ENCODE data around the gene TMPRSS6. TPM values are rescaled to one million over a fixed set of nuclear protein-coding genes. Genes with fewer than 3 reads are reported as not detected.

TMPRSS6 gene
- total RNA-seq, 1 donor, result not detected

DNA sequence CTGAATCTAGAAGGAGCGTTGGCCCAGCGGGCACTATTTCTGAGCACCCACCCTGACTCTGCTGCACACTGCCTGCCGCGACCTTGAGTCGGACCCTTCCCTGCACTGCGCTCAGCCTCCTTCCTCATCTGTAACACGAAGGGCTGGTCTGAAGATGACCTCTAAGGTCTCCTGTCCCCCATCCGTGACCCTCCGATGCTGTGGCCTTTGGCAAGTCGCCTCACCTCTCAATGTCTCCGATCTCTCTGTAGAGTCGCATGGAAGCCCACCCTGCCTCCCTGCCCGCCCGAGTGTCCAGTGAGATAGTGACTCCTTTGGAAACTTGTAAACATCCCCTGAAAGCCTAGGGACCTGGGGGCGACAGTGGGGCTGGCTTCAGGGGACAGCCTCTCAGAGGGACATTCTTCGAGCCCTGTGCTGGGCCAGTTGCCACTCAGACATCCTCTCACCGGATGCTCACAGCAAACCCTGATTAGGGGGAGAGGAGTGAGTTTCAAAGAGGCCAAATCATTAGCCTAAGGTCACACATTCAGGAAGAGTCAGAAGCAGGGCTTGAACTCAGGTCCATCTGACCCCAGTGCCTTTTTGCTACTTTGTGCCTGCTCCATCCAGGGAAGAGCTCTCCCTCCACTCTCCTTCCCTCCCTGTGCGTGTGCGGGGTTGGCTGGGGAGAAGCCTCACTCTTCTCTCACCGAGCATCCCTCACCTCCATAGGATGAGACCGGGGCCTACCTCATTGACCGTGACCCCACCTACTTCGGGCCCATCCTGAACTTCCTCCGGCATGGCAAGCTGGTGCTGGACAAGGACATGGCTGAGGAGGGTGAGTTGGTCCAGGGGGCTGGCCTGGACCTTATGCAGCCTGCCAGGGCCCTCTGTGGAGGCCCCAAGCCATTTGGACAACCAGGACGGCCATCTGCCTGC, 56.9 kb downstream of the TMPRSS6 start:
- Histone ChIP-seq H3K36me3 (ENCODE audit: insufficient read depth, low read length) (peaks cover 20% of the 10 kb centered on the region), H3K9me3 (ENCODE audit: low read depth, low read length) (no peaks in the 10 kb centered on the region), H3K4me3 (ENCODE audit: insufficient read depth, low read length) (peak overlapping the region; percentile 88), H3K27me3 (ENCODE audit: insufficient read depth, low read length) (no peaks in the 10 kb centered on the region), H2AFZ (ENCODE audit: low read length) (peak overlapping the region; percentile 89), H3K4me1 (ENCODE audit: insufficient read depth, low read length) (peaks cover 6% of the 10 kb centered on the region), H4K20me1 (ENCODE audit: insufficient read depth, low read length) (no peaks in the 10 kb centered on the region), H3K27ac (ENCODE audit: low read depth, low read length) (no peak overlapping the region), H3K79me2 (ENCODE audit: insufficient read depth, low read length) (peaks cover 9% of the 10 kb centered on the region), H3K4me2 (ENCODE audit: insufficient read depth, low read length) (peak overlapping the region; percentile 87)
- TF ChIP-seq, protein P1, sequence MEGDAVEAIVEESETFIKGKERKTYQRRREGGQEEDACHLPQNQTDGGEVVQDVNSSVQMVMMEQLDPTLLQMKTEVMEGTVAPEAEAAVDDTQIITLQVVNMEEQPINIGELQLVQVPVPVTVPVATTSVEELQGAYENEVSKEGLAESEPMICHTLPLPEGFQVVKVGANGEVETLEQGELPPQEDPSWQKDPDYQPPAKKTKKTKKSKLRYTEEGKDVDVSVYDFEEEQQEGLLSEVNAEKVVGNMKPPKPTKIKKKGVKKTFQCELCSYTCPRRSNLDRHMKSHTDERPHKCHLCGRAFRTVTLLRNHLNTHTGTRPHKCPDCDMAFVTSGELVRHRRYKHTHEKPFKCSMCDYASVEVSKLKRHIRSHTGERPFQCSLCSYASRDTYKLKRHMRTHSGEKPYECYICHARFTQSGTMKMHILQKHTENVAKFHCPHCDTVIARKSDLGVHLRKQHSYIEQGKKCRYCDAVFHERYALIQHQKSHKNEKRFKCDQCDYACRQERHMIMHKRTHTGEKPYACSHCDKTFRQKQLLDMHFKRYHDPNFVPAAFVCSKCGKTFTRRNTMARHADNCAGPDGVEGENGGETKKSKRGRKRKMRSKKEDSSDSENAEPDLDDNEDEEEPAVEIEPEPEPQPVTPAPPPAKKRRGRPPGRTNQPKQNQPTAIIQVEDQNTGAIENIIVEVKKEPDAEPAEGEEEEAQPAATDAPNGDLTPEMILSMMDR (IDR thresholded peaks at IDR 0.05; ENCODE audit: extremely low read depth, low read depth, low read length), result no peak
- DNase-seq (ENCODE audit: insufficient read length, low spot score, missing footprints), result peak; percentile 90

DNA sequence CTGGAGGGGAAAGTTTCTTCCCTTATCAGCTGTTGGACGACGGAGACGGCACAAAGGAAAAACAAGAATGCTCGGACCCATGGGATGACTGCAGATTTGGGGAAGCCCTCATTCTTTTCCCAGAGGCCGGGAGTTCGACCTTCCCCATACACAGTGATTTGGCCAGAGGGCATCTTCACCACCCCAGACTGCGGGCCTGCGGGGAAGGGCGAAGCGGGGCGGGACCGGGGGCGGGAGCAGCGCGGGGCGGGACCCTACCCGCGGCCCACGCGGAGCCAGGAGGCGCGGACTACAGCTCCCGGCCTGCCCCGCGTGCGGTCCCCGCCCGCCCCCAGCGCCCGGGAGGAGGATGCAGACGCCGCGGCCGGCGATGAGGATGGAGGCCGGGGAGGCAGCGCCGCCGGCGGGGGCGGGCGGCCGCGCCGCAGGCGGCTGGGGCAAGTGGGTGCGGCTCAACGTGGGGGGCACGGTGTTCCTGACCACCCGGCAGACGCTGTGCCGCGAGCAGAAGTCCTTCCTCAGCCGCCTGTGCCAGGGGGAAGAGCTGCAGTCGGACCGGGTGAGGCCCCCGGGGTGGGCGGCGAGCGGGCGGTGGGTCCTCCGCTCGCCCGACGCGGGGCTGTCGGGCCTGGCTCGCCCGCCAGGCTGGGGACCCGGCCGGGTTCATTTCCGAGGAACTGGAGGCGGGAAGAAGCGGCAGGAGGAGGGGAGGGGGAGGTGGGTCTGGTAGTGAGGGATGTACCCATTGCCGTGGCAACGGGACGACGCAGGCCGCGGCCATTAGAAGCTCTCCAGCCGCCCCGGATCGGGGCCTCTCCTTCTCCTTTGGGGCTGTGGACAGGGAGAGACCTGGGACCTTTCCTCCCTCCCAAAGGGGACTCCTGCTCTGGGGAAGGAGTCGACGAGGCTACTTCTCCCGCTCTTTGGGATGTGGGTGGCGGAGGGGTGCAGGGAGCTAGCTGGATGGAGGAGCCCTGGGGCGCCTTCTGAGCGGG, 57.8 kb downstream of the TMPRSS6 start, which contains the start of gene KCTD17:
Gene KCTD17, plus strand, starts transcription at position 352 of the 995 bp plus-strand sequence. Its CDS starts 19 bp downstream, at position 371.
- Histone ChIP-seq H3K4me1 (ENCODE audit: insufficient read depth, low read length) (peaks cover 6% of the 10 kb centered on the region), H4K20me1 (ENCODE audit: insufficient read depth, low read length) (no peaks in the 10 kb centered on the region), H3K27me3 (ENCODE audit: insufficient read depth, low read length) (no peaks in the 10 kb centered on the region), H3K79me2 (ENCODE audit: insufficient read depth, low read length) (peaks cover 9% of the 10 kb centered on the region), H3K4me3 (ENCODE audit: insufficient read depth, low read length) (peak within 1 kb of the TSS; percentile 88), H3K4me2 (ENCODE audit: insufficient read depth, low read length) (peak within 1 kb of the TSS; percentile 87), H3K9me3 (ENCODE audit: low read depth, low read length) (no peaks in the 10 kb centered on the region), H3K27ac (ENCODE audit: low read depth, low read length) (no peak within 1 kb of the TSS), H2AFZ (ENCODE audit: low read length) (peak within 1 kb of the TSS; percentile 89), H3K36me3 (ENCODE audit: insufficient read depth, low read length) (peaks cover 20% of the 10 kb centered on the region)
- peak; percentile 100 for DNase-seq (ENCODE audit: insufficient read length, low spot score, missing footprints)
- TF ChIP-seq, protein P1 (IDR thresholded peaks at IDR 0.05; ENCODE audit: extremely low read depth, low read depth, low read length), result no peak

GRCh38 chr22:37050913-37051312, 58.6 kb downstream of the TMPRSS6 start:
- H2AFZ ChIP-seq (ENCODE audit: low read length), result no peak overlapping the region
- H3K4me1 ChIP-seq (ENCODE audit: insufficient read depth, low read length), result peaks cover 11% of the 10 kb centered on the region
- H3K36me3 ChIP-seq (ENCODE audit: insufficient read depth, low read length), result peaks cover 20% of the 10 kb centered on the region
- no peaks in the 10 kb centered on the region for H3K9me3 ChIP-seq (ENCODE audit: low read depth, low read length)
- peak overlapping the region; percentile 87 for H3K4me2 ChIP-seq (ENCODE audit: insufficient read depth, low read length)
- no peak overlapping the region for H3K27ac ChIP-seq (ENCODE audit: low read depth, low read length)
- peaks cover 9% of the 10 kb centered on the region for H3K79me2 ChIP-seq (ENCODE audit: insufficient read depth, low read length)
- no peaks in the 10 kb centered on the region for H4K20me1 ChIP-seq (ENCODE audit: insufficient read depth, low read length)
- H3K27me3 ChIP-seq (ENCODE audit: insufficient read depth, low read length), result no peaks in the 10 kb centered on the region
- TF ChIP-seq, protein P1 (IDR thresholded peaks at IDR 0.05; ENCODE audit: extremely low read depth, low read depth, low read length), result no peak
- no peak overlapping the region for H3K4me3 ChIP-seq (ENCODE audit: insufficient read depth, low read length)
- peak; percentile 48 for DNase-seq (ENCODE audit: insufficient read length, low spot score, missing footprints)
